SK-N-SH (cell line): Measurements from ENCODE around the gene CXorf49.
"Not testable (repeated sequence)": the region's sequence is repeated elsewhere in the genome, so short reads cannot be mapped to it uniquely, and the experiment has no call there.

Experiments used
- JUND ChIP-seq: IDR thresholded peaks from 2 replicates; pipeline ENCODE4 v1.4.0; 2012
- PBX3 ChIP-seq: IDR thresholded peaks from 2 replicates; pipeline ENCODE4; 2012
- RCOR1 ChIP-seq: fragments of 150-350 bp; IDR thresholded peaks from 2 replicates; pipeline ENCODE4 v1.6.1; 2017; ENCODE audit warnings: antibody characterized with exemption, low read length
- TAF1 ChIP-seq: IDR thresholded peaks from 2 replicates; pipeline ENCODE4 v1.6.1; 2012; ENCODE audit warnings: low read depth, mild to moderate bottlenecking, low read length, moderate library complexity, borderline replicate concordance
- YY1 ChIP-seq: IDR thresholded peaks from 2 replicates; pipeline ENCODE4 v1.4.0; 2012; ENCODE audit warnings: low read depth, mild to moderate bottlenecking
- TF ChIP-seq, protein P1 (sequence below): fragments of 200-600 bp; sonication (generic); IDR thresholded peaks from 2 replicates; pipeline ENCODE4 v1.6.1; 2017; ENCODE audit warnings: antibody characterized with exemption, mild to moderate bottlenecking, moderate library complexity
- TF ChIP-seq, protein P2 (sequence below): IDR thresholded peaks from 2 replicates; pipeline ENCODE4 v1.4.0; 2012; ENCODE audit warnings: low read depth, borderline replicate concordance

DNA sequence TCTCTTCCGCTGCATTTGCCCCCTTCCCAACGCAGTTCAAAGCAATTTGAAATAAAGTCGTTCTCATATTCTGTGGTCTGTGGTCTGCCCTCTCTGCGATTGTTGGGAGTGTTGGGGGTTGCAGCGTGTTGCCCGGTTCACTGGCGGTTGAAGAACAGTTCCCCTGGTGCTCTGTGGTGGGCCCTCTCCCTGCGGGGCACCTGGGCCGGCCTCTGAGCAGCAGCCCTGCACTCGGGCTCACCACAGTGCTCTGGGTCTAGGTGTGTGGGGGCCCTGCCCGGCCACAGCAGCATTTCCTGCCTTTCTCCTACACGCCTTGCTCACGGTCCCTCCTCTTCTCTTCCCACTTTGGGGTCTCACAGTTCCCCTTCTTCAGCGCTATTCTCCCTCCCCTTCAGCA, 49.0 kb upstream of the CXorf49 start:
- not testable (repeated sequence) for TF ChIP-seq RCOR1, YY1, JUND, TAF1, PBX3
- TF ChIP-seq, protein P1, sequence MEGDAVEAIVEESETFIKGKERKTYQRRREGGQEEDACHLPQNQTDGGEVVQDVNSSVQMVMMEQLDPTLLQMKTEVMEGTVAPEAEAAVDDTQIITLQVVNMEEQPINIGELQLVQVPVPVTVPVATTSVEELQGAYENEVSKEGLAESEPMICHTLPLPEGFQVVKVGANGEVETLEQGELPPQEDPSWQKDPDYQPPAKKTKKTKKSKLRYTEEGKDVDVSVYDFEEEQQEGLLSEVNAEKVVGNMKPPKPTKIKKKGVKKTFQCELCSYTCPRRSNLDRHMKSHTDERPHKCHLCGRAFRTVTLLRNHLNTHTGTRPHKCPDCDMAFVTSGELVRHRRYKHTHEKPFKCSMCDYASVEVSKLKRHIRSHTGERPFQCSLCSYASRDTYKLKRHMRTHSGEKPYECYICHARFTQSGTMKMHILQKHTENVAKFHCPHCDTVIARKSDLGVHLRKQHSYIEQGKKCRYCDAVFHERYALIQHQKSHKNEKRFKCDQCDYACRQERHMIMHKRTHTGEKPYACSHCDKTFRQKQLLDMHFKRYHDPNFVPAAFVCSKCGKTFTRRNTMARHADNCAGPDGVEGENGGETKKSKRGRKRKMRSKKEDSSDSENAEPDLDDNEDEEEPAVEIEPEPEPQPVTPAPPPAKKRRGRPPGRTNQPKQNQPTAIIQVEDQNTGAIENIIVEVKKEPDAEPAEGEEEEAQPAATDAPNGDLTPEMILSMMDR = not testable (repeated sequence)
- TF ChIP-seq, protein P2, sequence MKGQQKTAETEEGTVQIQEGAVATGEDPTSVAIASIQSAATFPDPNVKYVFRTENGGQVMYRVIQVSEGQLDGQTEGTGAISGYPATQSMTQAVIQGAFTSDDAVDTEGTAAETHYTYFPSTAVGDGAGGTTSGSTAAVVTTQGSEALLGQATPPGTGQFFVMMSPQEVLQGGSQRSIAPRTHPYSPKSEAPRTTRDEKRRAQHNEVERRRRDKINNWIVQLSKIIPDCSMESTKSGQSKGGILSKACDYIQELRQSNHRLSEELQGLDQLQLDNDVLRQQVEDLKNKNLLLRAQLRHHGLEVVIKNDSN = not testable (repeated sequence)
